ENCODE data around the gene CDH4. TPM values are rescaled to one million over a fixed set of nuclear protein-coding genes. Genes with fewer than 3 reads are reported as not detected.

Gene CDH4
- total RNA-seq, 1 donor from 2014 or later: 0.23 TPM

GRCh38 chr20:61514018-61514365 is 261.9 kb downstream of the CDH4 start:
- no peak overlapping the region for H3K4me3 Mint-ChIP-seq (ENCODE audit: unreplicated experiment)
- DNase-seq (ENCODE audit: low spot score): no peak
- peaks cover 5% of the 10 kb centered on the region for H3K4me1 Mint-ChIP-seq (ENCODE audit: unreplicated experiment)
- H3K27ac Mint-ChIP-seq (ENCODE audit: unreplicated experiment): no peak overlapping the region
- no peaks in the 10 kb centered on the region for H3K9me3 Mint-ChIP-seq (ENCODE audit: unreplicated experiment)
- no peak for TF ChIP-seq CTCF (IDR thresholded peaks at IDR 0.05; ENCODE audit: unreplicated experiment)
- H3K36me3 Mint-ChIP-seq (ENCODE audit: low read depth, unreplicated experiment): no peaks in the 10 kb centered on the region
- H3K27me3 Mint-ChIP-seq (ENCODE audit: unreplicated experiment): peaks cover 3% of the 10 kb centered on the region

- Mint-ChIP-seq H3K4me1 (ENCODE audit: unreplicated experiment) (peaks cover 5% of the 10 kb centered on the region), H3K27me3 (ENCODE audit: unreplicated experiment) (peaks cover 3% of the 10 kb centered on the region), H3K36me3 (ENCODE audit: low read depth, unreplicated experiment) (no peaks in the 10 kb centered on the region), H3K9me3 (ENCODE audit: unreplicated experiment) (no peaks in the 10 kb centered on the region), H3K27ac (ENCODE audit: unreplicated experiment) (no peak overlapping the region), H3K4me3 (ENCODE audit: unreplicated experiment) (no peak overlapping the region)
- TF ChIP-seq CTCF (IDR thresholded peaks at IDR 0.05; ENCODE audit: unreplicated experiment): no peak
- DNase-seq (ENCODE audit: low spot score): no peak
These were observed 262.3 kb downstream of the CDH4 start for GRCh38 chr20:61514396-61514795.

- DNase-seq (ENCODE audit: low spot score): no peak
- no peak overlapping the region for H3K27ac Mint-ChIP-seq (ENCODE audit: unreplicated experiment)
- no peak for TF ChIP-seq CTCF (IDR thresholded peaks at IDR 0.05; ENCODE audit: unreplicated experiment)
- H3K4me3 Mint-ChIP-seq (ENCODE audit: unreplicated experiment): no peak overlapping the region
- H3K36me3 Mint-ChIP-seq (ENCODE audit: low read depth, unreplicated experiment): no peaks in the 10 kb centered on the region
- peaks cover 5% of the 10 kb centered on the region for H3K4me1 Mint-ChIP-seq (ENCODE audit: unreplicated experiment)
- no peaks in the 10 kb centered on the region for H3K9me3 Mint-ChIP-seq (ENCODE audit: unreplicated experiment)
- H3K27me3 Mint-ChIP-seq (ENCODE audit: unreplicated experiment): peaks cover 3% of the 10 kb centered on the region
These were observed 262.9 kb downstream of the CDH4 start for GRCh38 chr20:61514805-61515505.

- no peak for TF ChIP-seq CTCF (IDR thresholded peaks at IDR 0.05; ENCODE audit: unreplicated experiment)
- Mint-ChIP-seq H3K27ac (ENCODE audit: unreplicated experiment) (no peak overlapping the region), H3K9me3 (ENCODE audit: unreplicated experiment) (no peaks in the 10 kb centered on the region), H3K27me3 (ENCODE audit: unreplicated experiment) (peaks cover 5% of the 10 kb centered on the region), H3K4me3 (ENCODE audit: unreplicated experiment) (no peak overlapping the region), H3K4me1 (ENCODE audit: unreplicated experiment) (peaks cover 5% of the 10 kb centered on the region), H3K36me3 (ENCODE audit: low read depth, unreplicated experiment) (no peaks in the 10 kb centered on the region)
- no peak for DNase-seq (ENCODE audit: low spot score)
These were observed 263.9 kb downstream of the CDH4 start for GRCh38 chr20:61515922-61516321.

- TF ChIP-seq CTCF (IDR thresholded peaks at IDR 0.05; ENCODE audit: unreplicated experiment): no peak
- H3K36me3 Mint-ChIP-seq (ENCODE audit: low read depth, unreplicated experiment): no peaks in the 10 kb centered on the region
- H3K27ac Mint-ChIP-seq (ENCODE audit: unreplicated experiment): no peak overlapping the region
- peaks cover 5% of the 10 kb centered on the region for H3K27me3 Mint-ChIP-seq (ENCODE audit: unreplicated experiment)
- no peak overlapping the region for H3K4me3 Mint-ChIP-seq (ENCODE audit: unreplicated experiment)
- H3K9me3 Mint-ChIP-seq (ENCODE audit: unreplicated experiment): no peaks in the 10 kb centered on the region
- DNase-seq (ENCODE audit: low spot score): no peak
- H3K4me1 Mint-ChIP-seq (ENCODE audit: unreplicated experiment): peaks cover 5% of the 10 kb centered on the region
These were observed 264.5 kb downstream of the CDH4 start for GRCh38 chr20:61516346-61517208.

Data from endothelial cell (in vitro differentiated cells).